Measurements from ENCODE around the gene ELL2. TPM values are rescaled to one million over a fixed set of nuclear protein-coding genes. Genes with fewer than 3 reads are reported as not detected.
"Not testable (repeated sequence)": the region's sequence is repeated elsewhere in the genome, so short reads cannot be mapped to it uniquely, and the experiment has no call there.

ELL2 gene
- total and polyA plus RNA-seq, 7 donors: 16.2 to 59.8 (median 36.9) TPM

GRCh38 chr5:95907067-95907705 lies 54.5 kb downstream of the ELL2 start:
- no peak for TF ChIP-seq CTCF (IDR thresholded peaks at IDR 0.05)
- Histone ChIP-seq H3K4me1 (peaks cover 33% of the 10 kb centered on the region), H3K27me3 (ENCODE audit: insufficient read depth in 3 of 3, low read length in 2 of 3) (no peaks in the 10 kb centered on the region), H3K4me3 (no peak overlapping the region), H3K9me3 (no peaks in the 10 kb centered on the region), H3K27ac (no peak overlapping the region), H3K36me3 (ENCODE audit: insufficient read depth in 1 of 2, low read depth in 1 of 2) (peaks cover 3 to 38% of the 10 kb centered on the region in 2 donors)
- ATAC-seq: peak in 3 of 4 donors; percentile 31 to 49 (median 34)
- DNase-seq: no peak
- intact Hi-C loops (cut with DNase I): no loop called here
- WGBS, 3 donors: 38 to 65% (median 48%) methylated on average over 5 of the region's 5 CpGs

- H3K27ac ChIP-seq; intact Hi-C loops (cut with DNase I); H3K9me3 ChIP-seq; H3K27me3 ChIP-seq (ENCODE audit: insufficient read depth in 3 of 3, low read length in 2 of 3); H3K4me3 ChIP-seq; DNase-seq: not testable (repeated sequence)
- Histone ChIP-seq H3K4me1 (peaks cover 33% of the 10 kb centered on the region), H3K36me3 (ENCODE audit: insufficient read depth in 1 of 2, low read depth in 1 of 2) (peaks cover 3 to 32% of the 10 kb centered on the region in 2 donors)
- ATAC-seq: peak; percentile 85 to 95 (median 94)
- WGBS, 3 donors: 30 to 45% (median 39%) methylated on average over 3 of the region's 3 CpGs
Measured at GRCh38 chr5:95906398-95906797, 55.3 kb downstream of the ELL2 start.

- Histone ChIP-seq H3K27me3 (ENCODE audit: insufficient read depth in 3 of 3, low read length in 2 of 3) (no peaks in the 10 kb centered on the region), H3K9me3 (no peaks in the 10 kb centered on the region), H3K36me3 (ENCODE audit: insufficient read depth in 1 of 2, low read depth in 1 of 2) (peaks cover 3 to 34% of the 10 kb centered on the region in 2 donors), H3K27ac (no peak overlapping the region), H3K4me1 (peaks cover 43% of the 10 kb centered on the region), H3K4me3 (no peak overlapping the region)
- ATAC-seq (no peak), DNase-seq (no peak)
- WGBS, 3 donors: 86 to 97% (median 90%) methylated on average over 5 of the region's 5 CpGs
- TF ChIP-seq CTCF (IDR thresholded peaks at IDR 0.05): no peak
- intact Hi-C loops (cut with DNase I): no loop called here
Measured at GRCh38 chr5:95904827-95905226, 56.8 kb downstream of the ELL2 start.

- H3K36me3 ChIP-seq (ENCODE audit: insufficient read depth in 1 of 2, low read depth in 1 of 2): peaks cover 3 to 35% of the 10 kb centered on the region in 2 donors
- intact Hi-C loops (cut with DNase I): no loop called here
- TF ChIP-seq CTCF (IDR thresholded peaks at IDR 0.05): no peak
Measured at GRCh38 chr5:95903838-95904237, 57.8 kb downstream of the ELL2 start.

GRCh38 chr5:95901676-95902627 lies 59.7 kb downstream of the ELL2 start:
- intact Hi-C loops (cut with DNase I): no loop called here
- no peaks in the 10 kb centered on the region for H3K9me3 ChIP-seq
- peaks cover 6 to 47% of the 10 kb centered on the region in 2 donors for H3K36me3 ChIP-seq (ENCODE audit: insufficient read depth in 1 of 2, low read depth in 1 of 2)
- DNase-seq (no peak), ATAC-seq (peak in 3 of 4 donors; percentile 11 to 39 (median 30))
- no peak overlapping the region for H3K27ac ChIP-seq
- no peaks in the 10 kb centered on the region for H3K27me3 ChIP-seq (ENCODE audit: insufficient read depth in 3 of 3, low read length in 2 of 3)
- no peak overlapping the region for H3K4me3 ChIP-seq
- peaks cover 24% of the 10 kb centered on the region for H3K4me1 ChIP-seq
- no peak for TF ChIP-seq CTCF (IDR thresholded peaks at IDR 0.05)
- WGBS, 3 donors: 91 to 94% (median 92%) methylated on average over 11 of the region's 11 CpGs

More at GRCh38 chr5:95903838-95904237, 57.8 kb downstream of the ELL2 start:
- Histone ChIP-seq H3K27me3 (ENCODE audit: insufficient read depth in 3 of 3, low read length in 2 of 3) (no peaks in the 10 kb centered on the region), H3K4me3 (no peak overlapping the region), H3K27ac (no peak overlapping the region), H3K4me1 (peaks cover 37% of the 10 kb centered on the region), H3K9me3 (no peaks in the 10 kb centered on the region)
- 96 to 99% (median 97%) methylated on average over 4 of the region's 4 CpGs for WGBS, 3 donors
- DNase-seq: no peak
- ATAC-seq: no peak

All from psoas muscle (tissue), 8 donors.